IMR-90 (cell line): ENCODE measurements around the gene NFKBIE. TPM values are rescaled to one million over a fixed set of nuclear protein-coding genes. Genes with fewer than 3 reads are reported as not detected.

Experiments
- ATAC-seq: fragments of 200-7000 bp; cut with Tn5 transposase; 2 replicates; pipeline ENCODE4 v1.9.1; 2020; ENCODE audit warnings: low read depth, mild to moderate bottlenecking, moderate library complexity
- BruUV-seq: library from RNA; stranded (reverse); fragments of 400-500 nt; replicated peaks from 2 replicates; lab custom pipeline; 2021; lab: Mats Ljungman, UMichigan
- CTCF ChIA-PET: fragments of 300-600 bp; formaldehyde crosslinking; extraction: SDS; loops from one replicate; lab custom pipeline; 2021; ENCODE audit warnings: antibody characterized with exemption; lab: Yijun Ruan, JAX
- POLR2A ChIA-PET: fragments of 300-600 bp; sonication (Branson Sonifier 250); formaldehyde crosslinking; loops from one replicate; lab custom pipeline; 2022; ENCODE audit warnings: antibody characterized with exemption; ENCODE audit not compliant: unreplicated experiment; lab: Charles Lee
- DNase-seq: peaks from one replicate; pipeline ENCODE4 v3.0.0; 2013
- H2AFZ ChIP-seq: replicated peaks from 2 replicates; pipeline ENCODE3; 2013; ENCODE audit warnings: low read length, mild to moderate bottlenecking; ENCODE audit not compliant: poor library complexity
- H2AK5ac ChIP-seq: 2 replicates; pipeline ENCODE4 v1.6.1; 2013; ENCODE audit warnings: low read depth, low read length, inconsistent platforms
- H2AK9ac ChIP-seq: replicated peaks from 2 replicates; pipeline ENCODE3; 2013; ENCODE audit warnings: mild to moderate bottlenecking, low read depth, low read length, moderate library complexity; ENCODE audit not compliant: poor library complexity
- H2BK120ac ChIP-seq: 2 replicates; pipeline ENCODE4 v1.6.1; 2013; ENCODE audit warnings: low read depth, low read length, inconsistent platforms
- H2BK15ac ChIP-seq: 3 replicates; pipeline ENCODE4 v1.6.1; 2013; ENCODE audit warnings: low read depth, low read length, inconsistent platforms
- H2BK20ac ChIP-seq: 2 replicates; pipeline ENCODE4 v1.6.1; 2013; ENCODE audit warnings: low read depth, mild to moderate bottlenecking, inconsistent platforms, low read length, moderate library complexity
- H2BK5ac ChIP-seq: 2 replicates; pipeline ENCODE4 v1.6.1; 2013; ENCODE audit warnings: mild to moderate bottlenecking, low read depth, low read length, inconsistent platforms; ENCODE audit not compliant: poor library complexity, severe bottlenecking
- H3K14ac ChIP-seq: replicated peaks from 2 replicates; pipeline ENCODE4 v1.6.1; 2013; ENCODE audit warnings: low read depth, low read length, inconsistent platforms
- H3K18ac ChIP-seq: 2 replicates; pipeline ENCODE4 v1.6.1; 2013; ENCODE audit warnings: low read depth, low read length, control low read depth
- H3K23ac ChIP-seq: 2 replicates; pipeline ENCODE4 v1.6.1; 2013; ENCODE audit warnings: low read depth, low read length, inconsistent platforms
- H3K27ac ChIP-seq: 2 replicates; pipeline ENCODE4 v1.5.1; 2013; ENCODE audit warnings: mild to moderate bottlenecking, control low read depth, low read length; ENCODE audit not compliant: insufficient read depth
- H3K27me3 ChIP-seq: 2 replicates; pipeline ENCODE4 v1.6.1; 2013; ENCODE audit warnings: low read length; ENCODE audit not compliant: control insufficient read depth, insufficient read depth
- H3K36me3 ChIP-seq: 2 replicates; pipeline ENCODE4 v1.6.1; 2013; ENCODE audit warnings: low read length, mixed read lengths; ENCODE audit not compliant: control insufficient read depth, insufficient read depth
- H3K4ac ChIP-seq: 2 replicates; pipeline ENCODE4 v1.6.1; 2013; ENCODE audit warnings: low read depth, low read length, inconsistent platforms
- H3K4me1 ChIP-seq: 2 replicates; pipeline ENCODE4 v1.6.1; 2013; ENCODE audit warnings: low read length, mixed read lengths; ENCODE audit not compliant: control insufficient read depth, insufficient read depth
- H3K4me2 ChIP-seq: 2 replicates; pipeline ENCODE4 v1.6.1; 2013; ENCODE audit warnings: low read depth, mild to moderate bottlenecking, control low read depth, low read length, moderate library complexity
- H3K4me3 ChIP-seq: 2 replicates; pipeline ENCODE4 v1.5.1; 2013; ENCODE audit warnings: low read depth, mild to moderate bottlenecking, control low read depth, low read length, moderate library complexity; ENCODE audit not compliant: insufficient read depth
- H3K56ac ChIP-seq: 2 replicates; pipeline ENCODE4 v1.6.1; 2013; ENCODE audit warnings: low read length, inconsistent platforms; ENCODE audit not compliant: insufficient read depth; ENCODE audit errors: extremely low read depth
- H3K79me1 ChIP-seq, 2 experiments: 2 replicates each; pipeline ENCODE4 v1.6.1; 2013; ENCODE audit warnings: low read length in 2 of 2, inconsistent platforms in 1 of 2, low read depth in 1 of 2
- H3K9ac ChIP-seq: 2 replicates; pipeline ENCODE4 v1.6.1; 2013; ENCODE audit warnings: low read depth, low read length, control low read depth
- H3K9me1 ChIP-seq: 2 replicates; pipeline ENCODE4 v1.6.1; 2013; ENCODE audit warnings: low read length, inconsistent platforms; ENCODE audit not compliant: insufficient read depth
- H3K9me3 ChIP-seq: 2 replicates; pipeline ENCODE4 v1.6.1; 2013; ENCODE audit warnings: low read length; ENCODE audit not compliant: control insufficient read depth, insufficient read depth
- H4K20me1 ChIP-seq: 2 replicates; pipeline ENCODE4 v1.6.1; 2013; ENCODE audit warnings: low read length, inconsistent platforms; ENCODE audit not compliant: insufficient read depth
- H4K5ac ChIP-seq: 2 replicates; pipeline ENCODE4 v1.6.1; 2013; ENCODE audit warnings: mild to moderate bottlenecking, low read depth, low read length, control low read depth
- H4K8ac ChIP-seq, 2 experiments: 2 replicates each; pipeline ENCODE4 v1.6.1; 2013; ENCODE audit warnings: low read depth in 2 of 2, low read length in 2 of 2, control low read depth in 1 of 2, inconsistent platforms in 1 of 2
- H4K91ac ChIP-seq: 2 replicates; pipeline ENCODE4 v1.6.1; 2013; ENCODE audit warnings: low read depth, low read length, inconsistent platforms; ENCODE audit not compliant: insufficient read depth
- CHD1 ChIP-seq: IDR thresholded peaks from 2 replicates; pipeline ENCODE4 v1.6.1; 2012; ENCODE audit warnings: low read depth, low read length, improper control_type of control experiment
- NFE2L2 ChIP-seq: fragments of 150-350 bp; IDR thresholded peaks from 2 replicates; pipeline ENCODE4 v1.6.1; 2016; ENCODE audit warnings: low read depth, mild to moderate bottlenecking, low read length
- POLR2A ChIP-seq: IDR thresholded peaks from 2 replicates; pipeline ENCODE4 v1.6.1; 2012; ENCODE audit warnings: mild to moderate bottlenecking, low read depth, low read length
- RAD21 ChIP-seq: IDR thresholded peaks from 2 replicates; pipeline ENCODE4 v1.6.1; 2012; ENCODE audit warnings: low read length, improper control_type of control experiment
- RCOR1 ChIP-seq: IDR thresholded peaks from 2 replicates; pipeline ENCODE4 v1.6.1; 2012; ENCODE audit warnings: mild to moderate bottlenecking, low read length, improper control_type of control experiment; ENCODE audit not compliant: insufficient replicate concordance
- WGBS, 2 experiments: methylation state at CpG; one replicate each; pipeline versions ENCODE4 v1.1.5 to v1.1.7; 2013; ENCODE audit warnings: missing lambda C conversion rate in 2 of 2; ENCODE audit not compliant: insufficient read length in 1 of 2; ENCODE audit errors: extremely low coverage in 2 of 2; 5-methylcytosine and 5-hydroxymethylcytosine counted together
- dilution Hi-C: fragments of 300-500 bp; cut with HindIII; formaldehyde crosslinking; loops from one replicate; pipeline ENCODE4 v1.14.3; 2018; ENCODE audit warnings: low sequenced_read_pairs; ENCODE audit not compliant: unreplicated experiment
- in situ Hi-C: fragments of 300-500 bp; cut with MboI; formaldehyde crosslinking; loops from 3 replicates; pipeline ENCODE4 v1.14.3; 2019; ENCODE audit warnings: low sequenced_read_pairs, inconsistent platforms, mixed read lengths
- intact Hi-C: fragments of 100-400 bp; cut with micrococcal nuclease; formaldehyde crosslinking; loops from 2 replicates; pipeline ENCODE4 v1.10.0; 2022
- polyA plus RNA-seq, 3 experiments: library from polyadenylated mRNA; depleted of rRNA; stranded (reverse); fragments of >200 nt; gene quantifications; 2 replicates each; pipeline ENCODE4 v1.2.3, GENCODE V29; 2012; ENCODE audit warnings: low replicate concordance in 1 of 3
- total RNA-seq: library from RNA; depleted of rRNA; stranded (reverse); fragments of >200 nt; gene quantifications from 2 replicates; pipeline ENCODE4 v1.2.3, GENCODE V29; 2012

The NFKBIE gene
- total and polyA plus RNA-seq, 2 of the 4 experiments (the other 2 are of a cell fraction), result 7.9 to 13.0 TPM

GRCh38 chr6:44255105-44255808 is 10.1 kb downstream of the NFKBIE start:
- dilution Hi-C loops, result no loop called here
- Histone ChIP-seq H3K27ac (no peak overlapping the region), H3K4ac (no peak overlapping the region), H2AK9ac (no peak overlapping the region), H3K4me2 (no peak overlapping the region), H3K27me3 (no peaks in the 10 kb centered on the region), H4K5ac (no peak overlapping the region), H2BK5ac (no peak overlapping the region), H3K9me3 (no peaks in the 10 kb centered on the region), H3K4me3 (no peak overlapping the region), H2AK5ac (no peak overlapping the region), H2AFZ (no peak overlapping the region), H4K8ac (no peak overlapping the region), H3K9ac (no peak overlapping the region), H3K9me1 (peaks cover 9% of the 10 kb centered on the region; the same call in 1 of the 2 replicates), H3K36me3 (peaks cover 54% of the 10 kb centered on the region), H3K4me1 (peaks cover 8% of the 10 kb centered on the region), H3K56ac (no peak overlapping the region), H3K79me1 (peaks cover 19 to 67% of the 10 kb centered on the region in 2 experiments), H3K14ac (no peak overlapping the region), H3K23ac (peak overlapping the region; percentile 24; the same call in 1 of the 2 replicates), H2BK20ac (no peak overlapping the region), H2BK120ac (no peak overlapping the region), H4K91ac (no peak overlapping the region), H3K18ac (no peak overlapping the region), H2BK15ac (no peak overlapping the region), H4K20me1 (peaks cover 64% of the 10 kb centered on the region)
- TF ChIP-seq POLR2A (peak; percentile 41), NFE2L2 (no peak), RAD21 (no peak), CHD1 (no peak), RCOR1 (no peak)
- intact Hi-C loops, result no loop called here
- 80% methylated on average over 4 of the region's 16 CpGs; no CpG with 5 or more reads in 1 of the 2 experiments for WGBS, 2 experiments
- in situ Hi-C loops, result no loop called here
- ATAC-seq (no peak), DNase-seq (no peak)
- CTCF ChIA-PET, result interaction anchor here (1.4 kb wide), 1 partner anchor 18 kb away, joined by 4 read pairs; no protein-coding TSS in a partner anchor
- POLR2A ChIA-PET, result interaction anchor here (0.7 kb wide), 1 partner anchor 9 kb away, joined by 4 read pairs; the partner anchor contains the start of gene HSP90AB1
- BruUV-seq, result no TSS peak
